Activated CD4-positive, alpha-beta memory T cell treated with anti-CD3 and anti-CD28 coated beads for 36 hours (primary cell): ENCODE measurements around the gene ARSH. TPM values are rescaled to one million over a fixed set of nuclear protein-coding genes. Genes with fewer than 3 reads are reported as not detected.
A peak's percentile ranks its signal among the peaks of the same experiment; 100 is the strongest.
"Not testable (repeated sequence)": the region's sequence is repeated elsewhere in the genome, so short reads cannot be mapped to it uniquely, and the experiment has no call there.

Experiments
- CTCF ChIA-PET: fragments of 350-600 bp; sonication (Branson Sonifier 250); formaldehyde crosslinking; loops from one replicate; lab custom pipeline; 2021; ENCODE audit warnings: antibody characterized with exemption, inconsistent platforms; lab: Charles Lee
- POLR2A ChIA-PET: fragments of 350-600 bp; sonication (Branson Sonifier 250); formaldehyde crosslinking; loops from one replicate; lab custom pipeline; 2021; ENCODE audit warnings: antibody characterized with exemption; lab: Charles Lee
- DNase-seq: peaks from one replicate; pipeline ENCODE4 v3.0.0-alpha.2; 2020
- H3K27ac Mint-ChIP-seq: one replicate; pipeline ENCODE4 v1.8.0; 2021; ENCODE audit warnings: mixed read lengths
- H3K27me3 Mint-ChIP-seq: one replicate; pipeline ENCODE4 v1.8.0; 2021; ENCODE audit warnings: mixed read lengths
- H3K36me3 Mint-ChIP-seq: one replicate; pipeline ENCODE4 v1.8.0; 2021; ENCODE audit warnings: mixed read lengths
- H3K4me1 Mint-ChIP-seq: one replicate; pipeline ENCODE4 v1.8.0; 2021; ENCODE audit warnings: low read depth, mixed read lengths
- H3K4me3 Mint-ChIP-seq: one replicate; pipeline ENCODE4 v1.8.0; 2021; ENCODE audit warnings: mild to moderate bottlenecking, mixed read lengths
- H3K9me3 Mint-ChIP-seq: one replicate; pipeline ENCODE4 v1.8.0; 2021; ENCODE audit warnings: mixed read lengths
- intact Hi-C: fragments of 100-400 bp; cut with micrococcal nuclease; formaldehyde crosslinking; loops from one replicate; pipeline ENCODE4 v1.15.1; 2023
- total RNA-seq, 2 experiments: library from RNA; stranded (reverse); gene quantifications; one replicate each; pipeline ENCODE4 v1.2.3, GENCODE V29; 2021

Gene ARSH, protein sequence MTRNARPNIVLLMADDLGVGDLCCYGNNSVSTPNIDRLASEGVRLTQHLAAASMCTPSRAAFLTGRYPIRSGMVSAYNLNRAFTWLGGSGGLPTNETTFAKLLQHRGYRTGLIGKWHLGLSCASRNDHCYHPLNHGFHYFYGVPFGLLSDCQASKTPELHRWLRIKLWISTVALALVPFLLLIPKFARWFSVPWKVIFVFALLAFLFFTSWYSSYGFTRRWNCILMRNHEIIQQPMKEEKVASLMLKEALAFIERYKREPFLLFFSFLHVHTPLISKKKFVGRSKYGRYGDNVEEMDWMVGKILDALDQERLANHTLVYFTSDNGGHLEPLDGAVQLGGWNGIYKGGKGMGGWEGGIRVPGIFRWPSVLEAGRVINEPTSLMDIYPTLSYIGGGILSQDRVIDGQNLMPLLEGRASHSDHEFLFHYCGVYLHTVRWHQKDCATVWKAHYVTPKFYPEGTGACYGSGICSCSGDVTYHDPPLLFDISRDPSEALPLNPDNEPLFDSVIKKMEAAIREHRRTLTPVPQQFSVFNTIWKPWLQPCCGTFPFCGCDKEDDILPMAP
- not detected for total RNA-seq

DNA sequence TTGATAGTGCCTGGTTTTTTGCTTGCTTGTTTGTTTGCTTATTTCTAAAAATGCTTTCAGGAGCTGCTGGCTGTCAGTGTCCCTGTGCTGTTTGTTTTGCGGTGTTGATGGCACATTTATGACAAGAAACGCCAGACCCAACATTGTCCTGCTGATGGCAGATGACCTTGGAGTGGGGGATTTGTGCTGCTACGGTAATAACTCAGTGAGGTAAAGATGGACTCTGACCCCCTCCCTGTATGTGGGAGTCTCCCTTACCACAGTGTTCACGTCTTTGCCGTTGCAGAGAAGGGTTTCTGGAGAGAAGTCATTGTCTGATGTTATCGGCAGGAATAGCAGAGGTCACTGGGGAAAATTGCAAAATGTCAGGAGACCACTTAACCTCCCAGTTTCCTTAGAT lies at the start of gene ARSH:
Gene ARSH (plus strand): TSS at position 52 of the 400 bp plus-strand sequence. CDS start 67 bp downstream, at position 119.
- no peak for DNase-seq
- intact Hi-C loops, result no loop called here
- Mint-ChIP-seq H3K4me1 (no peaks in the 10 kb centered on the region), H3K27ac (no peak within 1 kb of the TSS), H3K36me3 (peaks cover 2% of the 10 kb centered on the region), H3K4me3 (no peak within 1 kb of the TSS), H3K9me3 (peaks cover 6% of the 10 kb centered on the region), H3K27me3 (no peaks in the 10 kb centered on the region)
- ChIA-PET POLR2A (no interaction called here), CTCF (no interaction called here)

DNA sequence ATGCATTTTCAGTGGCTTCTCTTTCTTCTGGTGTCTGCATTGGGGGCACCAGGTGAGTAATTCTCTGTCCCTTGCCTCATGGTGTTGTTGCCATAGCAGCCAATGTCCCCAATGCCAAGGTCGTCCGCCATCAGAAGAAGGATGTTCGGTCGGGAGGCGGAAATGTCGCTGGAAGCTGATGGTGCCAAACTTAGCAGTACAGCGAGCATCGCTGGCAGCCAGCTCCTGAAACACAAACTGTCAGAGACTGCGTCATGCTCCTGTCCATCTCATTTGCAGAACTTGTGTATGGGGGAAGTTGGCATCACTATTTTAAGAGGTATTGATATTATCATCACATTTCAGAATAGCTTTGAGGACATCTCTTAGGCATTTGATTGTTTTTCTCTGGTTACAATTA lies 48.1 kb upstream of the ARSH start:
- no peak overlapping the region for H3K4me3 Mint-ChIP-seq
- H3K27me3 Mint-ChIP-seq, result no peaks in the 10 kb centered on the region
- no peak for DNase-seq
- H3K27ac Mint-ChIP-seq, result no peak overlapping the region
- intact Hi-C loops, result no loop called here
- CTCF ChIA-PET, result no interaction called here
- no peaks in the 10 kb centered on the region for H3K4me1 Mint-ChIP-seq
- H3K9me3 Mint-ChIP-seq, result no peaks in the 10 kb centered on the region
- POLR2A ChIA-PET, result no interaction called here
- H3K36me3 Mint-ChIP-seq, result no peaks in the 10 kb centered on the region

DNA sequence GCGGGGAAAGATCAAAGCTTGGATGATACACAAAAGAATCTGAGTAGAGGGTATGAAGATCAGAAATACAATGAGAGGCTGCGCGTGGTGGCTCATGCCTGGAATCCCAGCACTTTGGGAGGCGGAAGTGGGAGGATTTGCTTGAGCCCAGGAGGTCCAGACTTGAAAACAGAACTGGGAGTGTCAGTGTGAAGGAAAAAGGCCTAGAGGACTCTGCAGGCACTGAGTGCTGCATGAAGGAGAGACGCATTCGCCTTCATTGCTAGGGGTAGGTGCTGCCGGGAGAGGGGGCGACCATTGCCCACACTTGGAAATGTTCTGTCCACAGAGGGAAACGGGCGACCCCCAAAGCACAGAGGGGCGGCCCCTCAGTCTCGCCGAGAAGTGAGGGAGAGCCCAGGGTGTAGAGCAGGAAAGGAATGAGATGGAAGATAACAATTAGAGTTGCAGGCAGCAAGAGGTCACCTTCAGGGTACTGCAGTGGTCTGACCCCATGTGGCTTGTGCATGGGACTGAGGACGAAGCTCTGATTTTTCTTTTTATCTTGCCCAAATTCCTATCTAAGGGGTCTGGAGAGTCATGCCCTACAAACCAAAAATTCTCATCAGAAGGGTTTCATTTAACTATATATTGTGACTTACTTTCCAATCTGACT lies 45.4 kb upstream of the ARSH start:
- H3K27ac Mint-ChIP-seq, result no peak overlapping the region
- DNase-seq, result no peak
- POLR2A ChIA-PET, result no interaction called here
- H3K9me3 Mint-ChIP-seq, result no peaks in the 10 kb centered on the region
- H3K36me3 Mint-ChIP-seq, result no peaks in the 10 kb centered on the region
- no peaks in the 10 kb centered on the region for H3K4me1 Mint-ChIP-seq
- H3K27me3 Mint-ChIP-seq, result no peaks in the 10 kb centered on the region
- intact Hi-C loops, result no loop called here
- CTCF ChIA-PET, result no interaction called here
- no peak overlapping the region for H3K4me3 Mint-ChIP-seq

DNA sequence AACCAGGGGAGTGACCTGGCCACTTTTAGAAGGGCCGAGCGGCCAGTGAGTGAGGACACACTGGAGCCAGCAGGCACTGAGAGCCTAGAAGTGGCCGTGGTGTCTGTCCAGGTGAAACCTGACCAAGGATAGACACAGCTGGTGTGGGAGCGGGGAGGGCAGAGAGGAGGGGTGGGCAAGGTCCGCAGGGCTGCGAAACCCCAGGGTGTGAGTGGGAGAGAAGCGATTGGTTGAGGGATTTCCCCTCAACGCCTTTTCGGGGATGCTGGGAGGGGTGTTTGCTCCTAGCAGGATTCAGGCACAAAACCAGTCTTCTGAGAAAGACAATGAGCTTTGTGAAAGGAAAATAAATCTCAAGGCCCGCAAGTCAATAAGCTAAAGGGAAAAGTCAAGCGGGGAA lies 44.0 kb upstream of the ARSH start:
- Mint-ChIP-seq H3K27me3 (no peaks in the 10 kb centered on the region), H3K9me3 (no peaks in the 10 kb centered on the region), H3K4me1 (no peaks in the 10 kb centered on the region), H3K4me3 (no peak overlapping the region), H3K36me3 (no peaks in the 10 kb centered on the region), H3K27ac (no peak overlapping the region)
- intact Hi-C loops, result no loop called here
- ChIA-PET POLR2A (no interaction called here), CTCF (no interaction called here)
- no peak for DNase-seq

DNA sequence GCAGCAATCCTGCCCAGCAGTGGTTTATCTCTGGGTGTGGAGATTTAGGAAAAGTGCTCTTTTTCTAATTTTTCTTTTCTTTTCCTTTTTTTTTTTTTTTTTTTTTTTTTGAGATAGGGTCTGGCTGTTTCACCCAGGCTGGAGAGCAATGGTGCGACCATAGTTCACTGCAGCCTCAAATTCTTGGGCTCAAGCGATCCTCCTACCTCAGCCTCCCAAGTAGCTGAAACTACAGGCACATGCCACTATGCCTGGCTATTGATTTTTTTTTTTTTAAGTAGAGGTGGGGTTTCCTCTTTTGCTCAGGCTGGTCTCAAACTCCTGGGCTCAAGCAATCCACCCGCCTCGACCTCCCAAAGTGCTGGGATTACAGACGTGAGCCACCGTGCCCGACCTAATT lies 42.9 kb upstream of the ARSH start:
- H3K27ac Mint-ChIP-seq, H3K36me3 Mint-ChIP-seq, CTCF ChIA-PET, H3K4me1 Mint-ChIP-seq, POLR2A ChIA-PET, H3K9me3 Mint-ChIP-seq, intact Hi-C loops, H3K4me3 Mint-ChIP-seq, H3K27me3 Mint-ChIP-seq, DNase-seq: not testable (repeated sequence)

DNA sequence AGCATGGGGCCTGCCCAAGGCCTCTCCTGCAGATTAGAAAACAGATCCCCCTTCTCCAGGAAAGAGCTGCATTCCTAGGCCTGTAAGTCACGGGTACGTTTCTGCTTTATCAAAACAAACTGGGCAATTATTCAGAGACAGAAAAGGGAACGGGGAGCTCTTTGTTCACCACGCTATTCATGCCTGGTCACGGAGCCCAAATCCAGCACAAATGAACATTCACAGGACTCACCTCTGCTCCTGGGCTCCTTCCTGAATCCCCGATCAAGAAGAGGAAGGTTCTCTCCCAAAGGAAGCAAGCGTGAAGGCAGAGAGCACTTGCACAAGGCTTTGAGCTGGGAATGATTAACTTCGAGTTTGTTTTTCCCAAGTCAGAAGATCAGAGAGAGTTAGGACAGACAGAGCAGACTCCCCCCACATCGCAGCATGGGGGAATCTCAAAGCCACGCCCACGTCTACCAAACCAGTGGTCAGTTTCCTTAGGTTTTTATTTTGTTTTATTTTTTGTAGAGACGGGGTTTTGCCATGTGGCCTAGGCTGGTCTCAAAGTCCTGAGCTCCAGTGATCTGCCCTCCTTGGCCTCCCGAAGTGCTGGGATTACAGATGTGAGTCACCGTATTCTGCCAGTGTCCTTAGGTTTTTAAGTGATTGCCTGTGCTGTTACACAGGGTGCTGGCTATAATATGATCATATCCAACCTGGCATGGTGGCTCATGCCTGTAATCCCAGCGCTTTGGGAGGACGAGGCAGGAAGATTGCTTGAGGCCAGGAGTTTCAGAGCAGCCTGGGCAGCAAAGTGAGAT lies 42.2 kb upstream of the ARSH start:
- CTCF ChIA-PET, intact Hi-C loops, H3K9me3 Mint-ChIP-seq: not testable (repeated sequence)

DNA sequence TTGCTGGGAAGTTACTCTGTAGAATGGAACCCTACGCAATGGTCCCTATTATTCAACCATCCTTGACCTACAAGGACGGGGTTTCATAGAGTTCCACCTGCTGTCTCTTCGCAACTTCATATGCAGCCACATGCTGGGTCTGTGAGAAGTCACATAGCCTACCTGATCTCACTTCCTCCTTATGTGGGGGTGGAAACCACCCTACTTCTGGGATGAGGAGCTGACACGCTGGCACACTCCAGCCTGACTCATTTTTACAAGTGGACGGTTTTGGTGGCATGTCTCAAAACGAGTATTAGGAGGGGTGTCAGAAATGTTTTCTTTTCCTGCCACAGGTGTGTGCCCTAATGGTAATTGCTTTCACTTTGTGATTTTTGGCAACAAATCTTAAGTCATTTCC lies 40.4 kb upstream of the ARSH start:
- ChIA-PET CTCF (no interaction called here), POLR2A (no interaction called here)
- H3K9me3 Mint-ChIP-seq, result no peaks in the 10 kb centered on the region
- DNase-seq, result peak; percentile 31
- peaks cover 1% of the 10 kb centered on the region for H3K27me3 Mint-ChIP-seq
- no peak overlapping the region for H3K4me3 Mint-ChIP-seq
- peaks cover 6% of the 10 kb centered on the region for H3K4me1 Mint-ChIP-seq
- intact Hi-C loops, result no loop called here
- no peaks in the 10 kb centered on the region for H3K36me3 Mint-ChIP-seq
- no peak overlapping the region for H3K27ac Mint-ChIP-seq

More for the DNA sequence above, 42.2 kb upstream of the ARSH start:
- H3K36me3 Mint-ChIP-seq, H3K27ac Mint-ChIP-seq, POLR2A ChIA-PET, H3K4me1 Mint-ChIP-seq, H3K4me3 Mint-ChIP-seq, DNase-seq, H3K27me3 Mint-ChIP-seq: not testable (repeated sequence)

DNA sequence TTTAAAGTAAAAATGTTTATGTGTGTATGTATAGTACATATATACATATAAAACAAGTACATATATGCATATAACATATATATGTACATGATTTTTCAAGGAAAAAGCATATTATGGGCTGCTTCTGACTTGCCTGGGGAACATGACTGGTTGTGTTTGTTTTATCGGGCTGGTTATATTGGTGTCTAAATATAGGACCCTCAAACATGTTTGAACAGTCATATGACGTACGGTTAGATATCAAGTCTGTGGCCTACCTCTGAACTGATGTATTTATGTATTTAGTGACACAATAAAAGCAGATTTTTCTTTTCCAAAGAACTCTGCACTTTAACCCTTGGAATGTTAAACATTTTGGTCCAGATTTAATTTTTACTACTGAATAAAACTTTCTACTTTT lies 39.3 kb upstream of the ARSH start:
- H3K4me3 Mint-ChIP-seq, result no peak overlapping the region
- peaks cover 6% of the 10 kb centered on the region for H3K4me1 Mint-ChIP-seq
- no peaks in the 10 kb centered on the region for H3K36me3 Mint-ChIP-seq
- H3K27me3 Mint-ChIP-seq, result peaks cover 1% of the 10 kb centered on the region
- DNase-seq, result no peak
- H3K27ac Mint-ChIP-seq, result no peak overlapping the region
- ChIA-PET POLR2A (no interaction called here), CTCF (no interaction called here)
- intact Hi-C loops, result no loop called here
- H3K9me3 Mint-ChIP-seq, result no peaks in the 10 kb centered on the region

DNA sequence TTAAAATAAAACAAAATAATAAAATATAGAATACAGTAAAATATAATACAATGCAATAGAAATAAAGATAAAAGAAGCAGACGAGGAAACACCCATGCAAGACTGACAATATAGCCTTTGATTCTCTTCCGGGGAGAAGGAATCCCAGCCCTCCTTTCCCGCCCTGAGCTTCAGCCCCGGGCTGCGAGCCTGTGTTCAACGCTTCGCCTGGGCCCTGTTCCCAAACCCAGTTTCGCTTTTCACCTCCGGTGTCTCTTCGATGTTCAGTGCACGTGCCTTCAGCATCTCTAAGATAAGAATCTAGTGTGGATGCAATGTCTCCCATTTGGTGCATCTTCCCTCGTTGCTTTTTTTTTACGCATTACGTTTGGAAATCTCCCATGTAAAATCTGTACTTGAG lies 38.8 kb upstream of the ARSH start:
- intact Hi-C loops, result no loop called here
- Mint-ChIP-seq H3K27ac (no peak overlapping the region), H3K4me3 (no peak overlapping the region), H3K27me3 (peaks cover 1% of the 10 kb centered on the region), H3K4me1 (peaks cover 6% of the 10 kb centered on the region), H3K36me3 (no peaks in the 10 kb centered on the region), H3K9me3 (no peaks in the 10 kb centered on the region)
- CTCF ChIA-PET, result no interaction called here
- DNase-seq, result no peak
- POLR2A ChIA-PET, result no interaction called here

DNA sequence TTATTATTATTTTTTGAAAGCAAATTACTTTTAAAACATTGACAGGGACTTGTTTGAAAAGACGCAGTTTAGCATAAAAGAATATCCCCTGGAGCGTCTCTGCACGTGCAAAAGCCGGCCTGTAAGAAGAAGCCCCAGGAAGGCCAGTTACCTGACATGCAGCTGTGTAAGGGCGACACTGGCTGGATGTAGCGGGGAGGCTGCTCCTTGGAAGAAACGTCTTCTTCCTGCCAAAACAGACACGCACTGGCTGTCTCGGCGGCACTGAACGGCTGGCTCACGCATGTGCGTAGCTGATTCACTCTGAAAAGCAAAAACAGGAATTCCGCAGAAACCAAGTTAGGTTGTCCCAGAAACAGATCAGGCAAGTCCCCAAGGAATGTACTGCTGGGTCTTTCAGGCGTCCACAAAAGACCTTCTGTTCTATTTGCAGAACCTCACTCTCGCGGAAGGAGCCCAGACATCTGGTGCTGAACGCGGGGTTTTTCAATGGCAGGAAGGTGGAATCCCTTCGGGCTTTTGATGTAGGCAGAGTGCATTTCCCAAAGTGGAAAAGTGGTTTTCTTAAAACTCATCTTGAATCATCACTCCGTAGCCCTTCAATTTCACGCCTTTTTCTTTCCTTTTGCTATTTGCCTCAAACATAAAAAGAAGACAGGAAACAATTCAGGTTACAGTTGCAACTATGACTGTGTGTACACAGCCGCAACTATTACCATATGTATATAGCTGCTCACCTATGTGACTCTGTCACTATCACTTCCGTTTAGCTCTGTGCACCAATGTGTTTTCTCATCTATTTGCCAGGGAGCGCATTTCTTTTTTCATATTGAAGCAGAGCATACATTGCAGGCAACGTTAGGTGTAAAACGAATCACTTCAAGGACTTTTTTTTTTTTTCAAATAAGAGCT lies 38.1 kb upstream of the ARSH start:
- ChIA-PET CTCF (no interaction called here), POLR2A (interaction anchor here (0.7 kb wide), 1 partner anchor 40 kb away, joined by 5 read pairs; no protein-coding TSS in a partner anchor)
- Mint-ChIP-seq H3K36me3 (no peaks in the 10 kb centered on the region), H3K4me1 (peaks cover 6% of the 10 kb centered on the region), H3K27ac (no peak overlapping the region), H3K9me3 (no peaks in the 10 kb centered on the region), H3K4me3 (no peak overlapping the region), H3K27me3 (peaks cover 1% of the 10 kb centered on the region)
- intact Hi-C loops, result no loop called here
- peak; percentile 32 for DNase-seq

DNA sequence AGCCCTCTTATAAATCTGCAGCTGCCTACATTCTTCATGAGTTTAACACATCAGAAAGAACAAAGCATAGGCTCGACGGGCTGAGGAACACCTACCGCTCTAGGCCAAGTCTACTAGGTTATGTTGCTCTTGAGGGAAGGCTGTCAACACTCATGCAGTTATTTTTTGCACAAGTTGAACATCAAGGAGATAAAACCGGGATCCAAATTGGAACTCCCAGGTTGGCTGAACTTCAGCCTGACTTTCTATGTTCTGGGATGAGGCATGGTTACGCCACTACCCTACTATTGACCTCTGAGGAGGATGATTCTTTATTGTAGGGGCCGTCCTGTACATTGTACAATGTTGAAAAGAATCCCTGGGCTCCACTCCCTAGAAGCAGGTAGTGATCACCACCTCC lies 37.3 kb upstream of the ARSH start:
- H3K27ac Mint-ChIP-seq, result no peak overlapping the region
- peaks cover 6% of the 10 kb centered on the region for H3K4me1 Mint-ChIP-seq
- no peak overlapping the region for H3K4me3 Mint-ChIP-seq
- no peaks in the 10 kb centered on the region for H3K36me3 Mint-ChIP-seq
- H3K9me3 Mint-ChIP-seq, result no peaks in the 10 kb centered on the region
- DNase-seq, result no peak
- CTCF ChIA-PET, result no interaction called here
- peaks cover 1% of the 10 kb centered on the region for H3K27me3 Mint-ChIP-seq
- POLR2A ChIA-PET, result no interaction called here
- intact Hi-C loops, result no loop called here
